ENCODE results near the gene EIF5AL1.

EIF5AL1 gene

DNA sequence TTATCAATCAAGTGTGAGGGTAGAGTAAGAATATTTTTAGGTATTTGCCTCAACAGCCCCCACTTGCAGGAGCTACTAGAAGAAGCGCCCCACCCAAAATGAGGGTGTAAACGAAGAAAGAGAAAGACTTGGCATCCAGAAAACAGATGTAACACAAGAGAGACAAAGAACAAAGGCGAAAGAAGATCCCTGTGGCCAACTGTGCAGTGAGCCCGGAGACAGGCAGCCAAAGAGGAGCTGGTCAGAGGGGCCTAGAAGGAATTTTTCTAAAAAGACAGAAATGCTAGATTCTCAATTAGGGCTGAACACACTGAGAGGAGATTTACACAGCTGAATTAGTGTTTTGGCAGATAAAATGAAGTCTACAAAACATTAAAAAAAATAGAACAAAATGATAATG lies 29.6 kb upstream of the EIF5AL1 start:
- Histone ChIP-seq H3K27me3 (ENCODE audit: control insufficient read depth in 3 of 3, insufficient read depth in 3 of 3, low read depth in 1 of 3, low read length in 3 of 3) (no peaks in the 10 kb centered on the region), H4K91ac (ENCODE audit: low read depth, low read length, poor library complexity) (no peak overlapping the region), H2BK120ac (ENCODE audit: low read depth, low read length) (no peak overlapping the region), H2BK5ac (ENCODE audit: low read length) (no peak overlapping the region), H2AFZ (ENCODE audit: low read length) (peak overlapping the region; percentile 74), H3K4me1 (ENCODE audit: control insufficient read depth in 2 of 2, insufficient read depth in 1 of 2, low read depth in 1 of 2, low read length in 2 of 2) (peaks cover 3 to 9% of the 10 kb centered on the region in 2 donors), H2BK15ac (ENCODE audit: low read length) (no peak overlapping the region), H3K79me1 (ENCODE audit: low read depth, low read length) (no peaks in the 10 kb centered on the region), H3K23ac (ENCODE audit: low read depth, low read length, poor library complexity) (no peak overlapping the region), H3K27ac (replicated peaks; ENCODE audit: low read length) (no peak overlapping the region), H3K36me3 (replicated peaks in 1 of 2; ENCODE audit: control insufficient read depth in 2 of 2, insufficient read depth in 2 of 2, low read length in 2 of 2) (no peaks in the 10 kb centered on the region), H3K4me2 (ENCODE audit: insufficient read depth, low read length, poor library complexity, severe bottlenecking) (no peak overlapping the region), H3K9ac (ENCODE audit: low read depth, low read length, poor library complexity) (no peak overlapping the region), H3K9me3 (replicated peaks in 1 of 2; ENCODE audit: control insufficient read depth in 2 of 2, insufficient read depth in 1 of 2, low read depth in 1 of 2, low read length in 2 of 2) (no peaks in the 10 kb centered on the region), H3K4me3 (ENCODE audit: low read length in 2 of 2) (no peak overlapping the region), H3K4ac (ENCODE audit: low read length) (no peak overlapping the region), H2AK5ac (ENCODE audit: low read depth, low read length) (no peak overlapping the region), H2BK12ac (ENCODE audit: low read length) (no peak overlapping the region), H4K8ac (ENCODE audit: low read depth, low read length) (no peak overlapping the region), H3K18ac (ENCODE audit: low read length) (no peak overlapping the region), H3K14ac (ENCODE audit: low read length) (no peak overlapping the region)
- WGBS, 2 donors (ENCODE audit: extremely low coverage in 2 of 2, insufficient read length in 2 of 2, insufficient replicate concordance in 1 of 2): no CpG with 5 or more reads among the region's 4 CpGs
- no peak for DNase-seq (ENCODE audit: low spot score)

DNA sequence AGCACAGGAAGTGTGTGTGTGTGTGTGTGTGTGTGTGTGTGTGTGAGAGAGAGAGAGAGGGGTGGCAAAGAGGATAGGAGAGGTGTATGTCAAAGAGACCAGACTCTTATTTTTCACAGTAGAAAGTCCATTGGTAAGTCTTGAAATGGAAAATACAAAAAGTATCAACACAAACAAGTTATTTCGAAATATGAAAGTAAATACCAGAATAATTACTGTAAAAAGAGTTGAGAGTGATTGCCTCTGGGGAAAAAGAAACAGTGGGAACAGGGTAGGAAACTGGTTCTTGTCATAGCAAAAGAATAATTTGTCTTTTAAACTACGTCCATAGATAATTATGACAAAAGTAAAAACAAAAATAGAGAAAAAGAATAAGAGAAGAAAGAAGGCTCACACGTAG lies 29.0 kb upstream of the EIF5AL1 start:
- no peaks in the 10 kb centered on the region for H3K9me3 ChIP-seq (replicated peaks in 1 of 2; ENCODE audit: control insufficient read depth in 2 of 2, insufficient read depth in 1 of 2, low read depth in 1 of 2, low read length in 2 of 2)
- H3K27ac ChIP-seq (replicated peaks; ENCODE audit: low read length): no peak overlapping the region
- no CpG with 5 or more reads among the region's 3 CpGs for WGBS, 2 donors (ENCODE audit: extremely low coverage in 2 of 2, insufficient read length in 2 of 2, insufficient replicate concordance in 1 of 2)
- no peak overlapping the region for H3K9ac ChIP-seq (ENCODE audit: low read depth, low read length, poor library complexity)
- no peak overlapping the region for H3K14ac ChIP-seq (ENCODE audit: low read length)
- no peak overlapping the region for H3K4ac ChIP-seq (ENCODE audit: low read length)
- no peak overlapping the region for H3K4me2 ChIP-seq (ENCODE audit: insufficient read depth, low read length, poor library complexity, severe bottlenecking)
- no peaks in the 10 kb centered on the region for H3K79me1 ChIP-seq (ENCODE audit: low read depth, low read length)
- DNase-seq (ENCODE audit: low spot score): no peak
- no peak overlapping the region for H2AK5ac ChIP-seq (ENCODE audit: low read depth, low read length)
- no peak overlapping the region for H4K8ac ChIP-seq (ENCODE audit: low read depth, low read length)
- no peak overlapping the region for H3K18ac ChIP-seq (ENCODE audit: low read length)
- H3K36me3 ChIP-seq (replicated peaks in 1 of 2; ENCODE audit: control insufficient read depth in 2 of 2, insufficient read depth in 2 of 2, low read length in 2 of 2): no peaks in the 10 kb centered on the region
- H2BK5ac ChIP-seq (ENCODE audit: low read length): no peak overlapping the region
- no peak overlapping the region for H3K4me3 ChIP-seq (ENCODE audit: low read length in 2 of 2)
- H2BK15ac ChIP-seq (ENCODE audit: low read length): no peak overlapping the region
- H3K4me1 ChIP-seq (ENCODE audit: control insufficient read depth in 2 of 2, insufficient read depth in 1 of 2, low read depth in 1 of 2, low read length in 2 of 2): peaks cover 3 to 12% of the 10 kb centered on the region in 2 donors
- H3K23ac ChIP-seq (ENCODE audit: low read depth, low read length, poor library complexity): no peak overlapping the region
- H2AFZ ChIP-seq (ENCODE audit: low read length): no peak overlapping the region
- no peak overlapping the region for H2BK120ac ChIP-seq (ENCODE audit: low read depth, low read length)
- H2BK12ac ChIP-seq (ENCODE audit: low read length): no peak overlapping the region
- H3K27me3 ChIP-seq (ENCODE audit: control insufficient read depth in 3 of 3, insufficient read depth in 3 of 3, low read depth in 1 of 3, low read length in 3 of 3): no peaks in the 10 kb centered on the region
- H4K91ac ChIP-seq (ENCODE audit: low read depth, low read length, poor library complexity): no peak overlapping the region

DNA sequence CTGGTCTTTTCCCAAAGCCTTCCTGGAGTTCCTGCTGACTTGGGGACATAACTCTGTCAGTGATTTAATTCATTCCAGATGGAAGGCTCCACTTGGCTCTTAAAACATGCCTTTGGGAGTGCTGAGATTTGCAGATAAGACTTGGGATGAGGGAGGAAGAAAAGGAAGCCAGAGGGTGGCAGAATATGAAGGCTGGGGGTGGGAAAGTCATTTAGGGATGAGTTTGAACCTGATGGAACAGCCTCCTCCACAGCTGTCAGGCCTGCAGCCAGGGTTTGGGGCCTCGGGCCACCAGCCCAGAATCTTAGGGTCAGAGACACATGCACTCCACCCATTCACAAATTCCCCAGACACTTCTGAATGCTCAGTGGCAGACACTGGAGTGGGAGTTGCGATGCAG lies 28.4 kb upstream of the EIF5AL1 start:
- H2BK5ac ChIP-seq (ENCODE audit: low read length): no peak overlapping the region
- H3K4ac ChIP-seq (ENCODE audit: low read length): no peak overlapping the region
- H3K14ac ChIP-seq (ENCODE audit: low read length): no peak overlapping the region
- H2BK15ac ChIP-seq (ENCODE audit: low read length): no peak overlapping the region
- peaks cover 0 to 1% (median 0%) of the 10 kb centered on the region in 3 experiments for H3K27me3 ChIP-seq (ENCODE audit: control insufficient read depth in 3 of 3, insufficient read depth in 3 of 3, low read depth in 1 of 3, low read length in 3 of 3)
- H2AK5ac ChIP-seq (ENCODE audit: low read depth, low read length): no peak overlapping the region
- peaks cover 3 to 14% of the 10 kb centered on the region in 2 donors for H3K4me1 ChIP-seq (ENCODE audit: control insufficient read depth in 2 of 2, insufficient read depth in 1 of 2, low read depth in 1 of 2, low read length in 2 of 2)
- WGBS, 2 donors (ENCODE audit: extremely low coverage in 2 of 2, insufficient read length in 2 of 2, insufficient replicate concordance in 1 of 2): no CpG with 5 or more reads among the region's 2 CpGs
- H2BK12ac ChIP-seq (ENCODE audit: low read length): no peak overlapping the region
- no peak overlapping the region for H3K4me3 ChIP-seq (ENCODE audit: low read length in 2 of 2)
- no peak overlapping the region for H4K8ac ChIP-seq (ENCODE audit: low read depth, low read length)
- H2AFZ ChIP-seq (ENCODE audit: low read length): peak overlapping the region; percentile 13
- no peak overlapping the region for H3K18ac ChIP-seq (ENCODE audit: low read length)
- no peaks in the 10 kb centered on the region for H3K36me3 ChIP-seq (replicated peaks in 1 of 2; ENCODE audit: control insufficient read depth in 2 of 2, insufficient read depth in 2 of 2, low read length in 2 of 2)
- H3K4me2 ChIP-seq (ENCODE audit: insufficient read depth, low read length, poor library complexity, severe bottlenecking): no peak overlapping the region
- no peak overlapping the region for H3K27ac ChIP-seq (replicated peaks; ENCODE audit: low read length)
- no peaks in the 10 kb centered on the region for H3K9me3 ChIP-seq (replicated peaks in 1 of 2; ENCODE audit: control insufficient read depth in 2 of 2, insufficient read depth in 1 of 2, low read depth in 1 of 2, low read length in 2 of 2)
- no peak for DNase-seq (ENCODE audit: low spot score)
- H3K23ac ChIP-seq (ENCODE audit: low read depth, low read length, poor library complexity): no peak overlapping the region
- no peak overlapping the region for H4K91ac ChIP-seq (ENCODE audit: low read depth, low read length, poor library complexity)
- no peak overlapping the region for H2BK120ac ChIP-seq (ENCODE audit: low read depth, low read length)
- no peak overlapping the region for H3K9ac ChIP-seq (ENCODE audit: low read depth, low read length, poor library complexity)
- no peaks in the 10 kb centered on the region for H3K79me1 ChIP-seq (ENCODE audit: low read depth, low read length)

DNA sequence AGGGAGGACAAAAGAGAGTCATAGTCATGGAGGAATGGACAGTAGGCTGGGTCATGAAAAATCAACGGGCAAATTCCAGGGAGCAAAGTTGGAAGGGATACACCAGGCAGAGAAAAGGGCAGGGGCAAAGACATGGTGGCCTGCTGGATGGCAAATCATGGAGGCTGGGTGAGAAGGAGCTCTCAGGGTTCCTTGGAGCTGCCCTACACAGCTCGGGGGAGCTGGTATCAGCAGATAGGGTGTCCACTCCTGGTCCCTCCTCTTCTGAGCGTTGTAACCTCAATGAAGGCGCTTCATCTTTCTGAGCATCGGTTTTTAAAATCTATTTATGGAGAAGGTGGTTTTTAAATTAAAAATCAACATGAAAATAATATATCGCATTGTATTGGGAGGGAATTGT lies 27.9 kb upstream of the EIF5AL1 start:
- Histone ChIP-seq H3K9me3 (replicated peaks in 1 of 2; ENCODE audit: control insufficient read depth in 2 of 2, insufficient read depth in 1 of 2, low read depth in 1 of 2, low read length in 2 of 2) (no peaks in the 10 kb centered on the region), H3K36me3 (replicated peaks in 1 of 2; ENCODE audit: control insufficient read depth in 2 of 2, insufficient read depth in 2 of 2, low read length in 2 of 2) (no peaks in the 10 kb centered on the region), H3K18ac (ENCODE audit: low read length) (no peak overlapping the region), H2BK5ac (ENCODE audit: low read length) (no peak overlapping the region), H3K14ac (ENCODE audit: low read length) (no peak overlapping the region), H2BK120ac (ENCODE audit: low read depth, low read length) (no peak overlapping the region), H2BK12ac (ENCODE audit: low read length) (no peak overlapping the region), H2BK15ac (ENCODE audit: low read length) (no peak overlapping the region), H3K4me1 (ENCODE audit: control insufficient read depth in 2 of 2, insufficient read depth in 1 of 2, low read depth in 1 of 2, low read length in 2 of 2) (peaks cover 3 to 14% of the 10 kb centered on the region in 2 donors), H3K4ac (ENCODE audit: low read length) (no peak overlapping the region), H4K91ac (ENCODE audit: low read depth, low read length, poor library complexity) (no peak overlapping the region), H3K4me2 (ENCODE audit: insufficient read depth, low read length, poor library complexity, severe bottlenecking) (no peak overlapping the region), H3K27me3 (ENCODE audit: control insufficient read depth in 3 of 3, insufficient read depth in 3 of 3, low read depth in 1 of 3, low read length in 3 of 3) (peaks cover 0 to 3% (median 0%) of the 10 kb centered on the region in 3 experiments), H3K23ac (ENCODE audit: low read depth, low read length, poor library complexity) (no peak overlapping the region), H2AFZ (ENCODE audit: low read length) (no peak overlapping the region), H3K9ac (ENCODE audit: low read depth, low read length, poor library complexity) (no peak overlapping the region), H3K27ac (replicated peaks; ENCODE audit: low read length) (no peak overlapping the region), H3K4me3 (ENCODE audit: low read length in 2 of 2) (no peak overlapping the region), H3K79me1 (ENCODE audit: low read depth, low read length) (no peaks in the 10 kb centered on the region), H2AK5ac (ENCODE audit: low read depth, low read length) (no peak overlapping the region), H4K8ac (ENCODE audit: low read depth, low read length) (no peak overlapping the region)
- no peak for DNase-seq (ENCODE audit: low spot score)
- no CpG with 5 or more reads among the region's 6 CpGs for WGBS, 2 donors (ENCODE audit: extremely low coverage in 2 of 2, insufficient read length in 2 of 2, insufficient replicate concordance in 1 of 2)
